GM10248 (cell line): ENCODE results near the gene SUMF1.

Source experiments
- CTCF ChIA-PET: fragments of 300-600 bp; sonication (Branson Sonifier 250); formaldehyde crosslinking; extraction: SDS; loops from one replicate; lab custom pipeline; 2021; ENCODE audit warnings: antibody characterized with exemption; lab: Yijun Ruan, JAX
- POLR2A ChIA-PET: fragments of 350-650 bp; sonication (Branson Sonifier 250); formaldehyde crosslinking; extraction: SDS; loops from one replicate; lab custom pipeline; 2020; ENCODE audit warnings: antibody characterized with exemption; lab: Yijun Ruan, JAX
- DNase-seq: peaks from one replicate; pipeline ENCODE4 v3.0.0; 2012; ENCODE audit errors: extremely low spot score
- TF ChIP-seq, protein P1 (sequence below): IDR thresholded peaks from 2 replicates; pipeline ENCODE4 v1.5.1; 2012; ENCODE audit warnings: mild to moderate bottlenecking, low read depth; ENCODE audit errors: extremely low read depth, missing control alignments, control extremely low read depth

The SUMF1 gene

DNA sequence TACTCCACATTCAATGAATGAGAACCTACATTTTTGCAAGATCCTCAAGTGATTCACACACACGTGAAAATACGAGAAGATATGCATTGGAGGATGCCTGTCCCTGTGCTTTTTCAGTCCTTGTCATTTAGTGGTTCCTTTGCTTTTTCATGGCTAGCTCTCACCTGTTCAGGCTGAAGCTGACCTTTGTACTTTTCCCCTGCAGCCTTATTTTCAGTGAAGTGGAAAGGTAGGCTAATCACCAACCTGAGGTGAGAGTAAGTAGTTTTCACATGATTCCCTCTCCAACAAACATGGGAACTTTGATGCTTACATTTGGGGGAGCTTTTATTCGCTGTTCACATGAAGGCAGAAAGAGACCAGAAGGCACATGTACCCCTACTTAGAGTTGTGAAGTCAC, 34.4 kb upstream of the SUMF1 start:
- CTCF ChIA-PET: interaction anchor here (0.7 to 2.2 kb wide), 3 partner anchors 8 to 132 kb away, joined by 3 to 8 read pairs (median 3); partner anchors contain the start of gene ITPR1
- DNase-seq: no peak
- POLR2A ChIA-PET: no interaction called here
- TF ChIP-seq, protein P1, sequence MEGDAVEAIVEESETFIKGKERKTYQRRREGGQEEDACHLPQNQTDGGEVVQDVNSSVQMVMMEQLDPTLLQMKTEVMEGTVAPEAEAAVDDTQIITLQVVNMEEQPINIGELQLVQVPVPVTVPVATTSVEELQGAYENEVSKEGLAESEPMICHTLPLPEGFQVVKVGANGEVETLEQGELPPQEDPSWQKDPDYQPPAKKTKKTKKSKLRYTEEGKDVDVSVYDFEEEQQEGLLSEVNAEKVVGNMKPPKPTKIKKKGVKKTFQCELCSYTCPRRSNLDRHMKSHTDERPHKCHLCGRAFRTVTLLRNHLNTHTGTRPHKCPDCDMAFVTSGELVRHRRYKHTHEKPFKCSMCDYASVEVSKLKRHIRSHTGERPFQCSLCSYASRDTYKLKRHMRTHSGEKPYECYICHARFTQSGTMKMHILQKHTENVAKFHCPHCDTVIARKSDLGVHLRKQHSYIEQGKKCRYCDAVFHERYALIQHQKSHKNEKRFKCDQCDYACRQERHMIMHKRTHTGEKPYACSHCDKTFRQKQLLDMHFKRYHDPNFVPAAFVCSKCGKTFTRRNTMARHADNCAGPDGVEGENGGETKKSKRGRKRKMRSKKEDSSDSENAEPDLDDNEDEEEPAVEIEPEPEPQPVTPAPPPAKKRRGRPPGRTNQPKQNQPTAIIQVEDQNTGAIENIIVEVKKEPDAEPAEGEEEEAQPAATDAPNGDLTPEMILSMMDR: no peak

DNA sequence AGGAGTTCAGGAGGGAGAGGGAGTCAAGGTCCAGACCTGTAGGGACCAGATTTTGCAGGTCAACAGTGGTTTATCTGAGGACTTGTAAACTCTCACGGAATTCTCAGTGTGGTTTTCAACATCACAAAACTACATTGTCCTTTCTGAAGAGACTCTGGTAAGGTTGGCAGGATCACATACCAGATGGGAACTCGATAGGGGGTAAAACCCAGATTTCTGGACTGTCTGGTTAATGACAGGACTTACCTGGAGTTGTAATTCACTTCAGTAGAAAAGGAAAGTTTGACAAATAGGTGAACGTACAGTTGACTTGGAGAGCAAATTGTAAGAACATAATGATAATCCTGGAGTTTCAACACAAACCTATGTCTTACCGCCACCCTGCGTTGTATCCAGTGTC, 31.4 kb upstream of the SUMF1 start:
- no peak for DNase-seq
- ChIA-PET POLR2A (no interaction called here), CTCF (interaction anchor here (0.9 kb wide), 1 partner anchor 14 kb away, joined by 3 read pairs; no protein-coding TSS in a partner anchor)
- TF ChIP-seq, protein P1: no peak

DNA sequence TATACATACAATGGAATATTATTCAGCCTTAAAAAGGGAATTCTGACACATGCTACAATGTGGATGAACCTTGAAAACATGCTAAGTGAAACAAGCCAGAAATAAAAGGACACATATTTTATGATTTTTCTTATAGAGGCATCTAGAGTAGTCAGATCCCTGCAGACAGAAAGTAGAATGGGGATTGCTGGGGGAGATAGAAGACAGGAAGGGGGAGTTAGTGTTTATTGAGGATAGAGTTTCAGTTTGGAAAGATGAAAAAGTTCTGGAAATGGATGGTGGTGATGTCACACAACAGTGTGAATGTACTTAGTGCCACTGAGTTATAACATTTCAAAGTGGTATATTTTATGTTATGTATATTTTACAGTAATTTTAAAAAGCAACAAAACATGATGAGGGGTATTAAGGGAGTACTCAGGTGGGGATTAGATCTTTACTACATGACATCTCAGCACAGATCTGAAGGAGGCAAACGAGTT, 30.8 kb upstream of the SUMF1 start:
- TF ChIP-seq, protein P1: no peak
- ChIA-PET CTCF (interaction anchor here (0.9 kb wide), 1 partner anchor 15 kb away, joined by 3 read pairs; no protein-coding TSS in a partner anchor), POLR2A (no interaction called here)
- DNase-seq: no peak

DNA sequence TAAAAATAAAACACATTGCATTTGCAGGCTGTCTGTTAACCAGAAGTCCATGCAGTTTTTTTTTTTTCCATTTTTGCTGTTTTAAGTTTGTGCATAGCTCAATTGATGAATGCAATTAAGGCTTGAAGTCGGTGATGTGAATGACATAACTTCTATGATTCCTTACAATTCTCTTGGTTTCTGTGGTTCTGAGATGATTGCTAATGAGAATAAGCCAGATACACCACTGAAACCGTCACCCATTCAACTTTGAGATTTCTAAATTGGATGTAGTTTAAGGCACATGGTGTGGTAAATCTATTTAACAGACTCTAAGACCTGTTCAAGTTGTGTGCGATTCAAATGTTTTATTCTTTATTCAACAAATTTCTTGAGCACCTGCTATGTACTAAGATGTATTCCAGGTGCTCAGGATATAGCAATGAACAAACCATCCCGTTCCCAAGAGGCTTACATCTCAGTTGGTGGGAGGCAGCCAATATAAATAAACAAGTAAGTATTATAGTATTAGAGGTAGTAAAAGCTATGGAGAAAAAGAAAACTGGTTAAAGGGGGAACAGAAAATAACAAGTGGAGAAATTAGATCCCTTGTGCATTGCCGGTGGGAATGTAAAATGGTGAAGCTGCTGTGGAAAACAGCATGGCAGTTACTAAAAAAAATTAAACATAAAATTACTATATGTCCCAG, 30.1 kb upstream of the SUMF1 start:
- DNase-seq: no peak
- TF ChIP-seq, protein P1: no peak
- CTCF ChIA-PET: no interaction called here
- POLR2A ChIA-PET: no interaction called here

DNA sequence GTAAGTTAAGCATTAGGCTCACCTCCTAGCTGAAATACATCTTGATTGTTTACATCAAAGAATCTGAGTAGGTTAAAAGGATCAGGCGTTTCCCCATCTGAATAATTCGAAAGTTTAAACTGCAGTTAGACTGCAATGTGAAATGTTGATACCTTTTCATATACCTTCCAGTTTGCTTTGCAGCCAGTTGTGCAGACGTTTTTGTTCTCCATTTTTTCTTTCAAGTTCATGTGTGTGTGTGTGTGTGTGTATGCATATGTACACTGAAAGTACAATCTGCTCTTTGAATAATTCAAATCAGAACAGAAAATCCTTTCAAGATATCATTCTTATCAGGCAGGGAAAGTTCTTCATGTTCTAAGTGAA, 29.0 kb upstream of the SUMF1 start:
- CTCF ChIA-PET: no interaction called here
- DNase-seq: no peak
- TF ChIP-seq, protein P1: no peak
- POLR2A ChIA-PET: interaction anchor here (0.5 kb wide), 1 partner anchor 132 kb away, joined by 3 read pairs; no protein-coding TSS in a partner anchor

DNA sequence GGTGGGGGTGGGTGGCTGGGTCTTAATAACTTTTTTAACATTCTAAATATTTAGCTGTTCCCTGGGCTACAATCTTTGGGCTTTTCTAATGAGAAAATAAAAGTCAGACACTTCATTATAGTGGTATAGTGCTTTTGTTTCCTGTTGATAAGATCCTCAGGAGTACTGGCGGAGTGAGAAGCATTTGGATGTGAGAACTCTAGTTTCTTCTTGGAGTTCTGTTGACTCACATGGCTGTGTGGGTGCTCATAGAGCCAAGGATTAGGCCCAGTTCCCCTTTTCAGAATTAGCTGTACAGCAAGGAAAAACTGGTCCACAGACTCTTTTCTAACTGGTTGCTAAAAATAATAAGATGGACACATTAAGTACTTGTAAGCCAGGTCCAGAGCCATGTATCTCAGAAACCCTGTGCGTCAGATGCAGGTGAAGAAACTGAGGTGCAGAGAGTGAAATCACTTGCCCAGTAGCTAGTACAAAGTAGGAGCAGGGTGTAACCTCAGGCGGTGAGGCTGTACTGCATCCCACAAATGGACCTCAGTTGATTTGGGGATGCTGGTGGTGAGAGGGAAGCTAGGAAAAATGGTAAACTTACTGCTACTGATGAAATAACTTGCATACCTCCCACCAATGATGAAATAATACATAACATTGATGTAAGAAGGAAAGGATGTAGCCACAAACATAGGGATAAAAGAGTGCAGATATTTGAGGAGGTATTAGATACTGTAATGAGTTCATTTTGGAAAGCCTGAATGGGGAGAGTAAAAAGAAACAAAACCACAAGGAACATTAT, 28.4 kb upstream of the SUMF1 start:
- TF ChIP-seq, protein P1: no peak
- POLR2A ChIA-PET: interaction anchor here (0.5 to 1.3 kb wide), 3 partner anchors 10 to 132 kb away, joined by 3 to 4 read pairs (median 3); partner anchors contain the start of gene SUMF1
- CTCF ChIA-PET: interaction anchor here (1.1 to 1.5 kb wide), 3 partner anchors 9 to 145 kb away, joined by 3 to 5 read pairs (median 5); no protein-coding TSS in a partner anchor
- no peak for DNase-seq
